ENCODE data around the gene ADAMTS12. TPM values are rescaled to one million over a fixed set of nuclear protein-coding genes. Genes with fewer than 3 reads are reported as not detected.

Gene ADAMTS12
- total RNA-seq, 1 experiment from 2014 or later, result not detected

- intact Hi-C loops (cut with micrococcal nuclease), result no loop called here
- H3K36me3 Mint-ChIP-seq (ENCODE audit: insufficient read depth, unreplicated experiment), result no peaks in the 10 kb centered on the region
- H3K4me3 Mint-ChIP-seq (ENCODE audit: unreplicated experiment), result no peak overlapping the region
- no peak overlapping the region for H3K27ac Mint-ChIP-seq (ENCODE audit: low read depth, unreplicated experiment)
- H3K9me3 Mint-ChIP-seq (ENCODE audit: unreplicated experiment), result no peaks in the 10 kb centered on the region
- H3K27me3 Mint-ChIP-seq (ENCODE audit: insufficient read depth, unreplicated experiment), result no peaks in the 10 kb centered on the region
- DNase-seq (ENCODE audit: unreplicated experiment), result no peak
- no TSS peak for BruUV-seq (replicated peaks)
- ChIA-PET POLR2A (interaction anchor here (0.6 kb wide), 1 partner anchor 916 kb away, joined by 3 read pairs; no protein-coding TSS in a partner anchor), CTCF (interaction anchor here (0.6 to 0.7 kb wide), 2 partner anchors 151 to 549 kb away, joined by 3 to 5 read pairs; no protein-coding TSS in a partner anchor)
- no peak for TF ChIP-seq CTCF (IDR thresholded peaks at IDR 0.05; ENCODE audit: unreplicated experiment)
- no peaks in the 10 kb centered on the region for H3K4me1 Mint-ChIP-seq (ENCODE audit: insufficient read depth, unreplicated experiment)
These were observed 228.9 kb downstream of the ADAMTS12 start for GRCh38 chr5:33662722-33663427.

- BruUV-seq (replicated peaks), result no TSS peak
- Mint-ChIP-seq H3K4me3 (ENCODE audit: unreplicated experiment) (no peak overlapping the region), H3K9me3 (ENCODE audit: unreplicated experiment) (no peaks in the 10 kb centered on the region), H3K36me3 (ENCODE audit: insufficient read depth, unreplicated experiment) (no peaks in the 10 kb centered on the region), H3K4me1 (ENCODE audit: insufficient read depth, unreplicated experiment) (no peaks in the 10 kb centered on the region), H3K27me3 (ENCODE audit: insufficient read depth, unreplicated experiment) (no peaks in the 10 kb centered on the region), H3K27ac (ENCODE audit: low read depth, unreplicated experiment) (no peak overlapping the region)
- ChIA-PET POLR2A (no interaction called here), CTCF (interaction anchor here (1.3 kb wide), 1 partner anchor 10 kb away, joined by 3 read pairs; no protein-coding TSS in a partner anchor)
- no peak for DNase-seq (ENCODE audit: unreplicated experiment)
- intact Hi-C loops (cut with micrococcal nuclease), result no loop called here
- no peak for TF ChIP-seq CTCF (IDR thresholded peaks at IDR 0.05; ENCODE audit: unreplicated experiment)
These were observed 232.1 kb downstream of the ADAMTS12 start for GRCh38 chr5:33659526-33660169.

GRCh38 chr5:33657804-33658440 lies 233.9 kb downstream of the ADAMTS12 start:
- no peaks in the 10 kb centered on the region for H3K4me1 Mint-ChIP-seq (ENCODE audit: insufficient read depth, unreplicated experiment)
- no peak for DNase-seq (ENCODE audit: unreplicated experiment)
- POLR2A ChIA-PET, result no interaction called here
- no peak overlapping the region for H3K27ac Mint-ChIP-seq (ENCODE audit: low read depth, unreplicated experiment)
- intact Hi-C loops (cut with micrococcal nuclease), result no loop called here
- H3K27me3 Mint-ChIP-seq (ENCODE audit: insufficient read depth, unreplicated experiment), result no peaks in the 10 kb centered on the region
- H3K9me3 Mint-ChIP-seq (ENCODE audit: unreplicated experiment), result no peaks in the 10 kb centered on the region
- H3K4me3 Mint-ChIP-seq (ENCODE audit: unreplicated experiment), result no peak overlapping the region
- CTCF ChIA-PET, result no interaction called here
- no peak for TF ChIP-seq CTCF (IDR thresholded peaks at IDR 0.05; ENCODE audit: unreplicated experiment)
- no peaks in the 10 kb centered on the region for H3K36me3 Mint-ChIP-seq (ENCODE audit: insufficient read depth, unreplicated experiment)
- no TSS peak for BruUV-seq (replicated peaks)

- no TSS peak for BruUV-seq (replicated peaks)
- no peaks in the 10 kb centered on the region for H3K4me1 Mint-ChIP-seq (ENCODE audit: insufficient read depth, unreplicated experiment)
- no peaks in the 10 kb centered on the region for H3K9me3 Mint-ChIP-seq (ENCODE audit: unreplicated experiment)
- no peak overlapping the region for H3K27ac Mint-ChIP-seq (ENCODE audit: low read depth, unreplicated experiment)
- no peaks in the 10 kb centered on the region for H3K36me3 Mint-ChIP-seq (ENCODE audit: insufficient read depth, unreplicated experiment)
- no peak for TF ChIP-seq CTCF (IDR thresholded peaks at IDR 0.05; ENCODE audit: unreplicated experiment)
- no peak for DNase-seq (ENCODE audit: unreplicated experiment)
- CTCF ChIA-PET, result no interaction called here
- intact Hi-C loops (cut with micrococcal nuclease), result no loop called here
- H3K4me3 Mint-ChIP-seq (ENCODE audit: unreplicated experiment), result no peak overlapping the region
- POLR2A ChIA-PET, result no interaction called here
- H3K27me3 Mint-ChIP-seq (ENCODE audit: insufficient read depth, unreplicated experiment), result no peaks in the 10 kb centered on the region
These were observed 234.6 kb downstream of the ADAMTS12 start for GRCh38 chr5:33657176-33657575.
